Measurements from ENCODE around the gene VEGFB.

VEGFB gene

GRCh38 chr11:64210301-64211020 lies 23.9 kb upstream of the VEGFB start:
- TF ChIP-seq TEAD4 (IDR thresholded peaks at IDR 0.05) = no peak
- no peak for TF ChIP-seq TAF1 (IDR thresholded peaks at IDR 0.05; ENCODE audit: low read depth)
- TF ChIP-seq CREB1 (IDR thresholded peaks at IDR 0.05; ENCODE audit: low read depth) = no peak
- TF ChIP-seq USF1 (IDR thresholded peaks at IDR 0.05) = no peak
- no peak for TF ChIP-seq NFIC (IDR thresholded peaks at IDR 0.05)
- no peak for TF ChIP-seq TCF12 (IDR thresholded peaks at IDR 0.05; ENCODE audit: low read depth)
- no peak for TF ChIP-seq FOXM1 (IDR thresholded peaks at IDR 0.05; ENCODE audit: borderline replicate concordance, low read depth)
- no peak for TF ChIP-seq ZBTB7A (IDR thresholded peaks at IDR 0.05; ENCODE audit: low read depth)
- TF ChIP-seq REST (IDR thresholded peaks at IDR 0.05; ENCODE audit: low read depth) = no peak
- no peak for TF ChIP-seq YY1 (IDR thresholded peaks at IDR 0.05; ENCODE audit: low read depth)
- no peak for TF ChIP-seq EP300 (IDR thresholded peaks at IDR 0.05; ENCODE audit: borderline replicate concordance)
- TF ChIP-seq EGR1 (IDR thresholded peaks at IDR 0.05) = no peak
- no peak for TF ChIP-seq MAX (IDR thresholded peaks at IDR 0.05)
- TF ChIP-seq RAD21 (IDR thresholded peaks at IDR 0.05; ENCODE audit: low read depth) = no peak
- TF ChIP-seq CEBPB (IDR thresholded peaks at IDR 0.05) = no peak

- TF ChIP-seq REST (IDR thresholded peaks at IDR 0.05; ENCODE audit: low read depth) = no peak
- no peak for TF ChIP-seq RAD21 (IDR thresholded peaks at IDR 0.05; ENCODE audit: low read depth)
- TF ChIP-seq CREB1 (IDR thresholded peaks at IDR 0.05; ENCODE audit: low read depth) = no peak
- no peak for TF ChIP-seq TCF12 (IDR thresholded peaks at IDR 0.05; ENCODE audit: low read depth)
- TF ChIP-seq USF1 (IDR thresholded peaks at IDR 0.05) = no peak
These were observed 23.1 kb upstream of the VEGFB start for GRCh38 chr11:64211181-64211872.

GRCh38 chr11:64216879-64217278 lies 17.5 kb upstream of the VEGFB start:
- TF ChIP-seq CREB1 (IDR thresholded peaks at IDR 0.05; ENCODE audit: low read depth) = no peak
- TF ChIP-seq TAF1 (IDR thresholded peaks at IDR 0.05; ENCODE audit: low read depth) = no peak
- TF ChIP-seq EP300 (IDR thresholded peaks at IDR 0.05; ENCODE audit: borderline replicate concordance) = no peak
- no peak for TF ChIP-seq CEBPB (IDR thresholded peaks at IDR 0.05)

- no peak for TF ChIP-seq YY1 (IDR thresholded peaks at IDR 0.05; ENCODE audit: low read depth)
- no peak for TF ChIP-seq RAD21 (IDR thresholded peaks at IDR 0.05; ENCODE audit: low read depth)
- TF ChIP-seq CREB1 (IDR thresholded peaks at IDR 0.05; ENCODE audit: low read depth) = no peak
- TF ChIP-seq TCF12 (IDR thresholded peaks at IDR 0.05; ENCODE audit: low read depth) = no peak
- TF ChIP-seq EGR1 (IDR thresholded peaks at IDR 0.05) = no peak
- TF ChIP-seq CEBPB (IDR thresholded peaks at IDR 0.05) = no peak
- TF ChIP-seq ZBTB7A (IDR thresholded peaks at IDR 0.05; ENCODE audit: low read depth) = no peak
- no peak for TF ChIP-seq EP300 (IDR thresholded peaks at IDR 0.05; ENCODE audit: borderline replicate concordance)
- no peak for TF ChIP-seq USF1 (IDR thresholded peaks at IDR 0.05)
- TF ChIP-seq FOXM1 (IDR thresholded peaks at IDR 0.05; ENCODE audit: borderline replicate concordance, low read depth) = no peak
- TF ChIP-seq MAX (IDR thresholded peaks at IDR 0.05) = no peak
- TF ChIP-seq REST (IDR thresholded peaks at IDR 0.05; ENCODE audit: low read depth) = no peak
- no peak for TF ChIP-seq NFIC (IDR thresholded peaks at IDR 0.05)
- no peak for TF ChIP-seq TEAD4 (IDR thresholded peaks at IDR 0.05)
- TF ChIP-seq TAF1 (IDR thresholded peaks at IDR 0.05; ENCODE audit: low read depth) = no peak
These were observed 15.6 kb upstream of the VEGFB start for GRCh38 chr11:64218628-64219353.
